Measurements from ENCODE around the gene CRACR2B.

DNA sequence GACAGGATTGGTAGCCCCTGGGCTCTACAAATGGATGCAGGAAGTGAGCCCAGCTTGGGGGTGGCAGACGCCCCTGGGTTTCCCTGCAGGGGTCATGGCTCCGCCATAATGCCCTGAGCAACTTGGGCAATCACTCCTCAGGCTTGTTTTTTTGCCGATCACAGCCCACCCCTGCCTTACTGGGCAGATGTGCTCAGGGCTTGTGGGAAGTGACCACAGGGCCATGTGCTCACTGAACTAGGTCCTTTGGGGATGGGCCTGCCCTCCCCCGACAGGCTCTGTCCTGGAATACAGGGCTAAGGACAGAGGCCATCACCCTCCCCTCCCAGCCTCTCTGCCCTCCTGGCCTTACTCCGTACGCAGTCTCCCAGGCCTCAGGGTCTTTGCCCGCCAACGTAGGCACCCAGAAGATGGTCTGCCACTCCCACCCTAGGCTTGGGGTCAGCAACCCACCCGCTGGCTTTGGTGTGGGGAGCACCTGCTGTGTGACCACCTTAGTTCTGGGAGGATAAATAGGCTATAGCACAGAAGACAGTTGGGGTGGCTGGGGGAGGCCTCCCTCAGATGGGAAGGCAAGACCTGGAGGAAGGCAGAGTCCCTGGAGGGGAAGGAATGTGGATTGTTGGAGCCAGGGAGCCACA lies 14.1 kb upstream of the CRACR2B start:
- TF ChIP-seq, protein P1, sequence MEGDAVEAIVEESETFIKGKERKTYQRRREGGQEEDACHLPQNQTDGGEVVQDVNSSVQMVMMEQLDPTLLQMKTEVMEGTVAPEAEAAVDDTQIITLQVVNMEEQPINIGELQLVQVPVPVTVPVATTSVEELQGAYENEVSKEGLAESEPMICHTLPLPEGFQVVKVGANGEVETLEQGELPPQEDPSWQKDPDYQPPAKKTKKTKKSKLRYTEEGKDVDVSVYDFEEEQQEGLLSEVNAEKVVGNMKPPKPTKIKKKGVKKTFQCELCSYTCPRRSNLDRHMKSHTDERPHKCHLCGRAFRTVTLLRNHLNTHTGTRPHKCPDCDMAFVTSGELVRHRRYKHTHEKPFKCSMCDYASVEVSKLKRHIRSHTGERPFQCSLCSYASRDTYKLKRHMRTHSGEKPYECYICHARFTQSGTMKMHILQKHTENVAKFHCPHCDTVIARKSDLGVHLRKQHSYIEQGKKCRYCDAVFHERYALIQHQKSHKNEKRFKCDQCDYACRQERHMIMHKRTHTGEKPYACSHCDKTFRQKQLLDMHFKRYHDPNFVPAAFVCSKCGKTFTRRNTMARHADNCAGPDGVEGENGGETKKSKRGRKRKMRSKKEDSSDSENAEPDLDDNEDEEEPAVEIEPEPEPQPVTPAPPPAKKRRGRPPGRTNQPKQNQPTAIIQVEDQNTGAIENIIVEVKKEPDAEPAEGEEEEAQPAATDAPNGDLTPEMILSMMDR (IDR thresholded peaks at IDR 0.05; ENCODE audit: low read depth, low read length, poor library complexity, severe bottlenecking) = no peak
- TF ChIP-seq EZH2phosphoT487 (IDR thresholded peaks at IDR 0.05; ENCODE audit: borderline replicate concordance, low read length) = no peak

All from DOHH2 (cell line).